ENCODE data around the gene TOGARAM2.

The TOGARAM2 gene

GRCh38 chr2:28986429-28986828, 5.3 kb downstream of the TOGARAM2 start:
- DNase-seq (ENCODE audit: low read depth, low spot score) = no peak
- ChIA-PET POLR2A (no interaction called here), CTCF (interaction anchor here (1.4 kb wide), 1 partner anchor 30 kb away, joined by 4 read pairs; no protein-coding TSS in a partner anchor)
- no peak for TF ChIP-seq CTCF (IDR thresholded peaks at IDR 0.05; ENCODE audit: insufficient read depth, low read length, missing control alignments)
- no peak overlapping the region for H3K4me3 ChIP-seq (ENCODE audit: low read depth, low read length)

- DNase-seq (ENCODE audit: low read depth, low spot score) = no peak
- TF ChIP-seq CTCF (IDR thresholded peaks at IDR 0.05; ENCODE audit: insufficient read depth, low read length, missing control alignments) = no peak
- ChIA-PET CTCF (no interaction called here), POLR2A (no interaction called here)
- H3K4me3 ChIP-seq (ENCODE audit: low read depth, low read length) = no peak overlapping the region
Measured at GRCh38 chr2:28989973-28990372, 8.9 kb downstream of the TOGARAM2 start.

GRCh38 chr2:28990445-28990844, 9.3 kb downstream of the TOGARAM2 start:
- H3K4me3 ChIP-seq (ENCODE audit: low read depth, low read length) = no peak overlapping the region
- no peak for DNase-seq (ENCODE audit: low read depth, low spot score)
- POLR2A ChIA-PET = no interaction called here
- no peak for TF ChIP-seq CTCF (IDR thresholded peaks at IDR 0.05; ENCODE audit: insufficient read depth, low read length, missing control alignments)
- CTCF ChIA-PET = no interaction called here

- POLR2A ChIA-PET = no interaction called here
- CTCF ChIA-PET = interaction anchor here (0.9 kb wide), 1 partner anchor 205 kb away, joined by 3 read pairs; no protein-coding TSS in a partner anchor
- DNase-seq (ENCODE audit: low read depth, low spot score) = no peak
Measured at GRCh38 chr2:28991021-28991420, 9.9 kb downstream of the TOGARAM2 start.

GRCh38 chr2:28991460-28991859, 10.4 kb downstream of the TOGARAM2 start:
- DNase-seq (ENCODE audit: low read depth, low spot score) = no peak

More at GRCh38 chr2:28991021-28991420, 9.9 kb downstream of the TOGARAM2 start:
- no peak overlapping the region for H3K4me3 ChIP-seq (ENCODE audit: low read depth, low read length)
- no peak for TF ChIP-seq CTCF (IDR thresholded peaks at IDR 0.05; ENCODE audit: insufficient read depth, low read length, missing control alignments)

More at GRCh38 chr2:28991460-28991859, 10.4 kb downstream of the TOGARAM2 start:
- CTCF ChIA-PET = interaction anchor here (0.9 kb wide), 1 partner anchor 205 kb away, joined by 3 read pairs; no protein-coding TSS in a partner anchor
- POLR2A ChIA-PET = no interaction called here
- H3K4me3 ChIP-seq (ENCODE audit: low read depth, low read length) = no peak overlapping the region
- TF ChIP-seq CTCF (IDR thresholded peaks at IDR 0.05; ENCODE audit: insufficient read depth, low read length, missing control alignments) = no peak
